ENCODE results near the gene CDYL2.

- TF ChIP-seq CTCF (IDR thresholded peaks at IDR 0.05; ENCODE audit: extremely low read depth in 1 of 2, insufficient read depth in 1 of 2, low read depth in 1 of 2, low read length in 2 of 2) (peak in 1 of 2 donors; percentile 7), POLR2A (IDR thresholded peaks at IDR 0.05; ENCODE audit: low read depth, low read length) (no peak)
Measured at GRCh38 chr16:80614908-80615671, 189.3 kb downstream of the CDYL2 start.
